HUES64 (cell line): ENCODE results near the gene TTC21B.

ENCODE experiments used
- H3K27ac ChIP-seq: 2 replicates; pipeline ENCODE4 v1.7.0; 2013; ENCODE audit warnings: low read depth, low read length, inconsistent platforms
- H3K27me3 ChIP-seq: 2 replicates; pipeline ENCODE4 v1.6.1; 2013; ENCODE audit warnings: mild to moderate bottlenecking, low read length; ENCODE audit not compliant: insufficient read depth
- H3K36me3 ChIP-seq: 2 replicates; pipeline ENCODE4 v1.6.1; 2013; ENCODE audit warnings: mild to moderate bottlenecking, low read length; ENCODE audit not compliant: insufficient read depth
- H3K4me1 ChIP-seq: 2 replicates; pipeline ENCODE4 v1.6.1; 2013; ENCODE audit warnings: mild to moderate bottlenecking, low read length, moderate library complexity; ENCODE audit not compliant: insufficient read depth
- H3K4me3 ChIP-seq: 2 replicates; pipeline ENCODE4 v1.5.1; 2013; ENCODE audit warnings: mild to moderate bottlenecking, low read length, moderate library complexity
- H3K9ac ChIP-seq: 2 replicates; pipeline ENCODE4 v1.6.1; 2013; ENCODE audit warnings: mild to moderate bottlenecking, low read depth, low read length
- H3K9me3 ChIP-seq: 2 replicates; pipeline ENCODE4 v1.6.1; 2013; ENCODE audit warnings: low read depth, low read length; ENCODE audit not compliant: insufficient read depth
- WGBS: fragments of 150-250, 120-280 bp; methylation state at CpG from one replicate; pipeline ENCODE4 v1.1.7; 2013; ENCODE audit warnings: missing lambda C conversion rate; 5-methylcytosine and 5-hydroxymethylcytosine counted together

The TTC21B gene

DNA sequence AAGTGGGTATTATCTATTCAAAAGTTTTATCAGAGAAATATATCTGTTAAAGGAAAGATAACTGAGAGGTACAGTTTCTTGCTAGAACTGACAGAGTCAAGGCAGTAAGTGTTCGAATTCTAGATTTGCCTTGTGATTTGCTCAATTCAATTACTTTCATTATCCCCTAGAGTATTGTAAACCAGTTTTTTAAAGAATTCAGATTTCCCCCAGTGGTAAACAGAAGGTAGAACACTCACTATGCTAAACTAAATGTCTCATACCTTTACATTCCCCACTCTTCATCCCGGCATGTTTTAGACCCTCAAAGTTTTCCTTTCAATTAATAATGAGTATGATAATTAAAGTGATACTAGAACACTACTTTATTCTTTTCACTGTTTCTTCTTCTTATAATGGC lies 28.6 kb downstream of the TTC21B start:
- Histone ChIP-seq H3K36me3 (peaks cover 76% of the 10 kb centered on the region), H3K4me1 (no peaks in the 10 kb centered on the region), H3K27ac (no peak overlapping the region), H3K27me3 (no peaks in the 10 kb centered on the region), H3K4me3 (no peak overlapping the region), H3K9me3 (no peaks in the 10 kb centered on the region), H3K9ac (no peak overlapping the region)
- 42% methylated on average over 1 of the region's 2 CpGs for WGBS

DNA sequence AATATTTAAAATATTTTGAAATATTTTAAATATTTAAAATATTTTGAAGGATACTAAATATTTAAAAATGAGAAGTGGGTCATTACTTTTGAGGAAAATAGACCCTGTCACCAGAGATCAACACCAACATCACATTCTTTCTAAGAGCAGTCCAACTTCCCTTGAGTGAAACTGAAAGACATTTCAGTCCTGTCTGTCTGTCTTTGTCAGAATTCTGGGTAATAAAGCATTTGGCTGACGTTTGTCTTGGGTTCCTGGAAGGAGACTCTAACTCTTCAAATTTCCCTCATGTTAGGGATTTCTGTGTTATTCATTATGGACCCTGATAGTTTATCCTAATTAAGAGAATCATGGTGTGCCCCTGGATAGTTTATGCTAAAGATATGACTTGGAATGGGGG lies 32.8 kb downstream of the TTC21B start:
- WGBS, result 91% methylated on average over 1 of the region's 1 CpG
- H3K27me3 ChIP-seq, result no peaks in the 10 kb centered on the region
- H3K36me3 ChIP-seq, result peaks cover 76% of the 10 kb centered on the region
- H3K4me3 ChIP-seq, result no peak overlapping the region
- no peaks in the 10 kb centered on the region for H3K9me3 ChIP-seq
- H3K4me1 ChIP-seq, result no peaks in the 10 kb centered on the region
- no peak overlapping the region for H3K9ac ChIP-seq
- H3K27ac ChIP-seq, result no peak overlapping the region

DNA sequence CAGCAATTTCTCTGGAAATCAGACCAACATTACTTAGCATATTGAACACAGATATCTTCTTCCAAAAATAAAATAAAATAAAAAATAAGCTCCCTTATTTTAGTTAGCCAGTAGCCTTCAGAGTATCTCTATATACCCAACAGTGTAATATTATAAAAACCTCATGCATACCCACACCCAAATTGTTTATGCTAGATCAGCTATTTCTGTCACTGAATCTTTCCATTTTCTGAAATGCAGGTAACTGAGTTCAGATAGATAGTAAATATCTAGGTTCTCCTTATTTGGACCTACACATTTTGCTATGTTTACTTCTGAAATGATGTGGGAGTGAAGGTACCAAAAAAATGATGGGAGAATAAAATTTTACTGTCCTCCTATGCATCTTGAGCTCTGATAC lies 39.9 kb downstream of the TTC21B start:
- H3K4me3 ChIP-seq, result no peak overlapping the region
- H3K36me3 ChIP-seq, result peaks cover 77% of the 10 kb centered on the region
- no peaks in the 10 kb centered on the region for H3K9me3 ChIP-seq
- H3K27me3 ChIP-seq, result no peaks in the 10 kb centered on the region
- no peak overlapping the region for H3K27ac ChIP-seq
- H3K4me1 ChIP-seq, result no peaks in the 10 kb centered on the region
- no peak overlapping the region for H3K9ac ChIP-seq

GRCh38 chr2:165911981-165912380 lies 41.6 kb downstream of the TTC21B start:
- Histone ChIP-seq H3K4me1 (no peaks in the 10 kb centered on the region), H3K9ac (no peak overlapping the region), H3K9me3 (no peaks in the 10 kb centered on the region), H3K36me3 (peaks cover 72% of the 10 kb centered on the region), H3K27me3 (no peaks in the 10 kb centered on the region), H3K4me3 (no peak overlapping the region), H3K27ac (no peak overlapping the region)
- 95% methylated on average over 2 of the region's 2 CpGs for WGBS

- Histone ChIP-seq H3K36me3 (peaks cover 70% of the 10 kb centered on the region), H3K4me3 (no peak overlapping the region), H3K27me3 (no peaks in the 10 kb centered on the region), H3K9me3 (no peaks in the 10 kb centered on the region), H3K4me1 (no peaks in the 10 kb centered on the region), H3K9ac (no peak overlapping the region), H3K27ac (no peak overlapping the region)
Measured at GRCh38 chr2:165911231-165911630, 42.3 kb downstream of the TTC21B start.

GRCh38 chr2:165909466-165909865 lies 44.1 kb downstream of the TTC21B start:
- Histone ChIP-seq H3K27me3 (no peaks in the 10 kb centered on the region), H3K4me1 (no peaks in the 10 kb centered on the region), H3K9ac (no peak overlapping the region), H3K36me3 (peaks cover 68% of the 10 kb centered on the region), H3K4me3 (no peak overlapping the region), H3K9me3 (no peaks in the 10 kb centered on the region), H3K27ac (no peak overlapping the region)
- 86% methylated on average over 1 of the region's 1 CpG for WGBS

- H3K4me1 ChIP-seq, result no peaks in the 10 kb centered on the region
- H3K27ac ChIP-seq, result no peak overlapping the region
- no peak overlapping the region for H3K9ac ChIP-seq
- no peak overlapping the region for H3K4me3 ChIP-seq
- no peaks in the 10 kb centered on the region for H3K9me3 ChIP-seq
- no CpG with 5 or more reads among the region's 2 CpGs for whole genome bisulfite sequencing
- no peaks in the 10 kb centered on the region for H3K27me3 ChIP-seq
- peaks cover 66% of the 10 kb centered on the region for H3K36me3 ChIP-seq
Measured at GRCh38 chr2:165905854-165906253, 47.7 kb downstream of the TTC21B start.

GRCh38 chr2:165905269-165905668 lies 48.3 kb downstream of the TTC21B start:
- H3K27ac ChIP-seq, result no peak overlapping the region
- no peak overlapping the region for H3K9ac ChIP-seq
- H3K4me1 ChIP-seq, result no peaks in the 10 kb centered on the region
- peaks cover 64% of the 10 kb centered on the region for H3K36me3 ChIP-seq
- no peak overlapping the region for H3K4me3 ChIP-seq
- 100% methylated on average over 1 of the region's 1 CpG for WGBS
- H3K27me3 ChIP-seq, result no peaks in the 10 kb centered on the region
- no peaks in the 10 kb centered on the region for H3K9me3 ChIP-seq

DNA sequence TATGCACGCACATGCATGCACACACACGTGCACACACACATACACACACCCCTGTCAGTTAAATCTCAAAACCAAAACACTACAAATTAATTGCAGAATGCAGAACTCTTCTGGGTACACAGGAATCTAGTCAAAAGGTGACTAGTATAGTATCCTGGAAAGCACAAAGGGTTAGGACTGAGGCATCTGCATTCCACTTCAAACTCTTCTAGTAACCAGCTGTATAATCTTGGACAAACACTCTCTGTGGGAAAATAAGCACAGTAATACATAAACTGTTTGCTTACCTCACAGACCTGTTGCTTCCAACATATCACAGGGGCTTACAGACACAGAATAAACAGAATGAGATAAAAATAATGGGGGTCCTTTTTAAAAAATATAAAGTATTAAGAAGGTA lies 49.1 kb downstream of the TTC21B start:
- Histone ChIP-seq H3K36me3 (peaks cover 73% of the 10 kb centered on the region), H3K27me3 (no peaks in the 10 kb centered on the region), H3K4me3 (no peak overlapping the region), H3K4me1 (no peaks in the 10 kb centered on the region), H3K9me3 (no peaks in the 10 kb centered on the region), H3K9ac (no peak overlapping the region), H3K27ac (no peak overlapping the region)
- 95% methylated on average over 2 of the region's 2 CpGs for WGBS

DNA sequence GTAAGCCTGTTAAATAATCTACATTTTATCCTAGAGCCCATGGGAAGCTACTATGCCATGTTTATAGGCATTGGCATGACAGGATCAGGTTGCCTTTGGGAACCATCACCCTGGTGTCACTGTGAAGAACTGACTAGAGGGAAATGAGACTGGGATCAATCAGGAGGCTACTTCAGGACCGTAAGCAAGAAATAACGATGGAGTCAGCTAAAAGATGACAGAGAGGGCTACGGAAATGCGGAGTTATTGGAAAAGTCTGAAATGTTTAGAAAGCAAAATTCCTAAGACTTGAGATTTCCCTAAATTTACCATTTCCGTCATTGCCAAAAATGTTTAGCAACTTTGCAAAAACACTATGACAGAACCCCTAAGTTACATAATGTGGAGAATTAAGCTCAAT lies 50.2 kb downstream of the TTC21B start:
- no peaks in the 10 kb centered on the region for H3K9me3 ChIP-seq
- H3K27ac ChIP-seq, result no peak overlapping the region
- WGBS, result 96% methylated on average over 5 of the region's 5 CpGs
- H3K9ac ChIP-seq, result no peak overlapping the region
- no peak overlapping the region for H3K4me3 ChIP-seq
- no peaks in the 10 kb centered on the region for H3K4me1 ChIP-seq
- no peaks in the 10 kb centered on the region for H3K27me3 ChIP-seq
- peaks cover 78% of the 10 kb centered on the region for H3K36me3 ChIP-seq

DNA sequence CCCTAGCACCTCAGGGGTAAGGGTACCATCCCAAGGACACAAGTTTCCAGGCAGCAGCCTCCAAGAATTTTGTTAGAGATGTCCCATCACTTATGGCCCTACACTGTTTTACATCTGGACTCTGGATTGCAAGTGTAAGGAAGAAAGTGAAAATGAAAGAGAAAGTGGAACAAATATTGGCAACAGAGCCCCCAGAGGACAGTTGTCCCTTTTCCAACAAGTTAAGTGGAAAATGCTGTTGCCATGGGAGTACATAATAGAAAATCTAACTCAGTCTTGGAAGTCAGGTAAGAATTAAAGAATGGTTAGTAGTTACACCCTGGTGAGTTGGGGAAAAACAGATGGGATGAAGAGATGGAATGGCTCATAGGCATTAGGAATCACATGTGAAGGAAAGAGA lies 50.6 kb downstream of the TTC21B start:
- Histone ChIP-seq H3K36me3 (peaks cover 83% of the 10 kb centered on the region), H3K9ac (no peak overlapping the region), H3K9me3 (no peaks in the 10 kb centered on the region), H3K27me3 (no peaks in the 10 kb centered on the region), H3K4me3 (no peak overlapping the region), H3K27ac (no peak overlapping the region), H3K4me1 (no peaks in the 10 kb centered on the region)

DNA sequence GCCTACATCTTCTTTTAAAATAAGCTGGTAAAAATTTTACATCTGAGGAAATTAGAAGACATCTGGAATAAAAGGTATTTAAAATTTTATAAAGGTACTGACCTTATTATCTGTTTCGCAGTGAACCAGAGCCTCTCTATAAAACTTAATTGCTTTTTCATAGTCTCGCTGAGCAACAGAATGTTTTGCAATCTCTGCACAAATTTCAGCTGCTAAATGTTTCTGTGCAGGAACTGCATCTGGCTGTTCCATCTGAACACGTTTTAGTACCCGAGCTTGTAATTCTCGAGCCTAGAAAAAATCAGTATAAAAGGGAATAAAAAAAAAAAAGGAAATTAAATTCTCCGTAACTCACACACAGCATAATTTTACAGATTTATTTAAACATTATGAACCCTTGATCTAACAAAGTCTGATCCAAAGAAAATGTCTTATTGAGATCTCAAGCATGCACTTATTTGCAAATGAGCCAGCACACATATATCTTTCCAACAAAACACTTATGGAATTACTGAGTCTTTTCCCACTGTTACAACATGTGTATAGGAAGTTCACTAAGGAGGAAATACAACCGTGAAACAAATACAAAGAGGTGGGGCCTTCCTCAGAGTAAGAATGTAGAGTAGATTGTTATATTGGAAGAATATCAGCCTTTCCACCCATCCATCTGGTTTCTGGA lies 51.8 kb downstream of the TTC21B start:
- Histone ChIP-seq H3K4me1 (no peaks in the 10 kb centered on the region), H3K9me3 (no peaks in the 10 kb centered on the region), H3K36me3 (peaks cover 85% of the 10 kb centered on the region), H3K27ac (no peak overlapping the region), H3K27me3 (no peaks in the 10 kb centered on the region), H3K4me3 (no peak overlapping the region), H3K9ac (no peak overlapping the region)
- 89% methylated on average over 6 of the region's 7 CpGs for WGBS
